Measurements from ENCODE around the gene OCA2.
"Not testable (repeated sequence)": the region's sequence is repeated elsewhere in the genome, so short reads cannot be mapped to it uniquely, and the experiment has no call there.

OCA2 gene

DNA sequence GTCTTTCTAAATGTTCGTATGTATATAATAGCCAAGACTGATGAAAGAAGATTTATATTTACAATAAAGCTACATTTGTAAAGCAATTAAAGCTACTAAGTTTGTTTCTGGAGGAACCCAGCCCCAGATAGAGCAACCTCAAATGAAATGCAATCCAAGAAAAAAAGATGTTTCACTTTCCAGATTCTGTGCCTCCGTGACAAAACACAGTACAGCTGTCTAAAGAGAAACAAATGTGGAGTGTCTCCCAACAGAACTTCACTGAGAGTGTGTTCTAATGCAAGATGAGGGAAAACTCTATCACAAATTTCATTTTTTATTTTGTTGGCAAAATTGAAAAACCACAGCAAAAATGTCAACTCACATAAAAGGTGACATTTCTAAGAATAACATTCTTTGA, 317.0 kb downstream of the OCA2 start:
- in situ Hi-C loops (cut with MboI; ENCODE audit: low sequenced_read_pairs) = no loop called here
- Histone ChIP-seq H3K4me3 (no peak overlapping the region), H3K27me3 (ENCODE audit: low read depth) (no peaks in the 10 kb centered on the region), H3K4me1 (peaks cover 6% of the 10 kb centered on the region; the same call in 1 of the 2 replicates), H3K9me3 (no peaks in the 10 kb centered on the region), H3K36me3 (replicated peaks) (no peaks in the 10 kb centered on the region)
- no peak for DNase-seq (ENCODE audit: low spot score in 2 of 2)

DNA sequence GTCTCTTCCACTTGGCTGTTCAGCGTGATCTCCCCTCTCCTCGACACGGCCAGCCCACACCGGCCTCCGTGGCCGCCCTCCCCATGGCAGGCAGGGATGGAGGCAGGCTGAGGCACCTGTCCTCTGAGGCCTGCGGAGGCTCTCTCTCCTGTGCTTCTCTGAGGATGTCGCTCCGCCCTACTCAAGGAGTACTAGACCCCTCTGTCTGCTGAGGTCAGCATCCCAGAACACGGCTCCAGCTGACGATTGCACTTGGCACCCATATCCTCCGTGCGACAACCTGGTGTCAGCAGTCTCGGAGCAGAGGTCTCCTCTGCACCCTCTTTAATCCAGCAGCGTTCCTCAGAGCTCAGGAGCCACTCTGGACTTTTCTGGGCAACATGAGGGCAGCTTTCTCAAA, 322.6 kb downstream of the OCA2 start:
- H3K4me1 ChIP-seq = no peaks in the 10 kb centered on the region
- no peaks in the 10 kb centered on the region for H3K27me3 ChIP-seq (ENCODE audit: low read depth)
- no peak for DNase-seq (ENCODE audit: low spot score in 2 of 2)
- no peak overlapping the region for H3K4me3 ChIP-seq
- in situ Hi-C loops (cut with MboI; ENCODE audit: low sequenced_read_pairs) = no loop called here
- no peaks in the 10 kb centered on the region for H3K9me3 ChIP-seq
- no peaks in the 10 kb centered on the region for H3K36me3 ChIP-seq (replicated peaks)

DNA sequence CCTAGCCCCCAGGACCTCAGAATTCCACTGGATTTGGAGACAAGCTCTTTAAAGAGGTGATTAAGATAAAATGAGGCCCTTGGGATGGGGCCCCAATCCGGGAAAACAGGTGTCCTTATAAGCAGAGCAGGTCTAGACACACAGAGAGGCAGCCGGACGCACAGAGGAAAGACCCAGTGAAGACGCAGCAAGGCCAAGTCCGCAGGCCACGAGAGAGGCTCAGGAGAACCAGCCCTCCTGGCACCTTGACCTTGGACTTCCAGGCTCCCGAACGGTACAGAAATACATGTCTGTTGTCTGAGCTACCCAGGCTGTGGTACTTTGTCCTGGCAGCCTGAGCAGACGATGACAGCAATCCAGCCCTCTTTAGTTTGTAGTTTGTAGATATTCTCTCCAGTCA, 324.5 kb downstream of the OCA2 start:
- H3K4me1 ChIP-seq = no peaks in the 10 kb centered on the region
- no peak overlapping the region for H3K4me3 ChIP-seq
- no peaks in the 10 kb centered on the region for H3K27me3 ChIP-seq (ENCODE audit: low read depth)
- H3K36me3 ChIP-seq (replicated peaks) = no peaks in the 10 kb centered on the region
- DNase-seq (ENCODE audit: low spot score in 2 of 2) = no peak
- in situ Hi-C loops (cut with MboI; ENCODE audit: low sequenced_read_pairs) = no loop called here
- no peaks in the 10 kb centered on the region for H3K9me3 ChIP-seq

DNA sequence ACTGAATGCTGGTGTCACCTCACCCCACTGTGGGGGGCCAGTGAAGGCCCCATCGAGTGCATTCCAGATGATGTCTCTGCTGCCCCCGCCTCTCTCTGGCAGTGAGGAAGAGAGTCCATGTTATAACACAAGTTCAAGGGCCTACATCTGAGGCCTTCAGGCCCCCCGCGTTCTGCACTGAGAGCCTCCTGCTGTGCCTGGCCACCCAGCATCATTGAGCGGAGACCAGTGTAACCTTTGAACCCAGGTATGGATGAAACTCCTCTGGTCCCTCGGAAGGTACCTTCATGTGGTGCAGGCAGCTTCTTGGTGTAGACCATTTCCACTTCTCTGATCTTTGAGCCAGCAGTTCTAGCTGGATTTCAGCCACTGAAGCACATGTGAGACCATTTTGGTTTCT, 324.9 kb downstream of the OCA2 start:
- H3K9me3 ChIP-seq = no peaks in the 10 kb centered on the region
- H3K27me3 ChIP-seq (ENCODE audit: low read depth) = no peaks in the 10 kb centered on the region
- no peaks in the 10 kb centered on the region for H3K4me1 ChIP-seq
- no peak for DNase-seq (ENCODE audit: low spot score in 2 of 2)
- in situ Hi-C loops (cut with MboI; ENCODE audit: low sequenced_read_pairs) = no loop called here
- no peak overlapping the region for H3K4me3 ChIP-seq
- H3K36me3 ChIP-seq (replicated peaks) = no peaks in the 10 kb centered on the region

DNA sequence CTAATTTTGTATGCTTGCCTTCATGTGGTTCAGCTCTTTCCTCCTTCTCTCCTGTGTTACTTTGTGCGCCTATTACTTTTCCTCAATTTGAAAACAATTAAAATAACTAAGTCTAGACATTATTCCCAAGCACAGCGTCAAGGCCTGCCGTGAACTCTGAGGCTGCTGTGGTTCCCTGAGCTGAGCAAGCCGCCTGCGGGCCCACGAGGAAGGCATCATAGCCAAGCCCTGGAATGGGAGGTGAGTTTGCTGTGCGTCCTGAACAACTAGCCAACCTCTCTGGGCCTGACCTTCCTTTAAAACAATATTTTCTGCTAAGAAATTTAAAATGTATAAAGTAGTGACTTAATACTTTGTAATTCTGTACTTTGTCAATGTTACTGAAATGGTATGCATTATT, 327.2 kb downstream of the OCA2 start:
- in situ Hi-C loops (cut with MboI; ENCODE audit: low sequenced_read_pairs) = no loop called here
- Histone ChIP-seq H3K36me3 (replicated peaks) (no peaks in the 10 kb centered on the region), H3K9me3 (no peaks in the 10 kb centered on the region), H3K4me3 (no peak overlapping the region), H3K27me3 (ENCODE audit: low read depth) (no peaks in the 10 kb centered on the region), H3K4me1 (peaks cover 9% of the 10 kb centered on the region)
- DNase-seq (ENCODE audit: low spot score in 2 of 2) = no peak

DNA sequence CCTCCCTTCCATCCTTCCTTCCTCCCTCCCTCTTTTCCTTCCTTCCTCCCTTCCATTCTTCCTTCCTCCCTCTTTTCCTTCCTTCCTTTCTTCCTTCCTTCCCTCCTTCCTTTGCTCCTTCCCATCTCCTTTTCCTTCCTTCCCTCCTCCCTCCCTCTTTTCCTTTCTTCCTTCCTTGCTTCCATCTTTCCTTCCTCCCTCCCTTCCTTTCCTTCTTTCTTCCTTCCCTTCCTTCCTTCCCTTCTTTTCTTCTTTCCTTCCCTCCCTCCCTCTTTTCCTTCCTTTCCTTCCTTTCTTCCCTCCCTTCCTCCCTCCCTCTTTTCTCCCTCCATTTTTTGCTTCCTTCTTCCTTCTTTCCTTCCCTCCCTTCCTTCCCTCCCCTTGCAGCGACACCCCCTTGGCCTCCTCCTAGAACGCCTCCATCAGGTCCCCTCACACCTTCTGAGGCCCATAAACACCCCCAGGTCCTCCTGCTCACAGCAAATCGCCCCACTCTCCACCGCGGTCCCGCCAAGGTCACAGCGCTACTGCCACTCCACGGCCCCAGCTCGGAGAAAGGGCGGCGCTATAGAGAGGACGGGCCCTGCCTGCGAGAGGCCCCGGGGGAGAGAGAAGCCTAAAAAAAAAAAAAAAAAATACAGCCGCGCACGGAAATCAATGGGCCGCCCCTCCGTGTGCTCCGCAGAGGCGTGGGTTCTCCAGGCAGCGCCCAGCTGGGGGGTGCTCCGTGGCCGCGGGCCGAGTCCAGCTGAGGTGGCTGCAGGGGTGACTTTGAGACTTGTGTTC, 328.2 kb downstream of the OCA2 start:
- no peaks in the 10 kb centered on the region for H3K9me3 ChIP-seq
- DNase-seq (ENCODE audit: low spot score in 2 of 2) = no peak
- H3K4me3 ChIP-seq = no peak overlapping the region
- H3K36me3 ChIP-seq (replicated peaks) = no peaks in the 10 kb centered on the region
- H3K4me1 ChIP-seq = peaks cover 9% of the 10 kb centered on the region
- H3K27me3 ChIP-seq (ENCODE audit: low read depth) = no peaks in the 10 kb centered on the region
- in situ Hi-C loops (cut with MboI; ENCODE audit: low sequenced_read_pairs) = no loop called here

DNA sequence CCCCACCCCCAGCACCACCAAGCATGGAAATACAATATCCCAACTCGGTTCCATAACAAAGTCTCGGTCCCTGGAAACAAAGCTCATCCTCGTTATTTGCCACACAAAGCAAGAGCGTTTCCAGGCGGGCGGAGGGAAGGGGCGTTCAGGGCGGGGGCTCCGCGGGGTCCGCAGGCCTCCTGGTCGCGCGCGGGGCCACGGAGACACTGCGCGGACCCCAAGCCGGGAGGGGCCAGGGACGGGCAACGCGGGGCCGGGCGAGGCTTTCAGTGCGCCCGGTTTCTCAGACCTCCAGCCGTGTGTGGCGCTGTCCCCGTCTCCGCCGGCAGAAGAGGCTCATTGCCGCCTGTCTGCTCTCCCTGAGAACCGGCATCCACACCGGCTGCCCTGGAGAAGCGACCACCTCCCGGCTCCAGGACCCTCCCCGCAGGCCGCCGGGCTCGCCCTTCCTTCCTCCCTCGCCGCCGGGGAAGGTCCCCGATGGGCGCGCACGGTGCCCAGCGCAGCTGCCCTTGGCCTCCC, 329.0 kb downstream of the OCA2 start:
- H3K4me3 ChIP-seq = no peak overlapping the region
- H3K9me3 ChIP-seq = no peaks in the 10 kb centered on the region
- in situ Hi-C loops (cut with MboI; ENCODE audit: low sequenced_read_pairs) = no loop called here
- peaks cover 9% of the 10 kb centered on the region for H3K4me1 ChIP-seq
- no peaks in the 10 kb centered on the region for H3K27me3 ChIP-seq (ENCODE audit: low read depth)
- no peak for DNase-seq (ENCODE audit: low spot score in 2 of 2)
- no peaks in the 10 kb centered on the region for H3K36me3 ChIP-seq (replicated peaks)

DNA sequence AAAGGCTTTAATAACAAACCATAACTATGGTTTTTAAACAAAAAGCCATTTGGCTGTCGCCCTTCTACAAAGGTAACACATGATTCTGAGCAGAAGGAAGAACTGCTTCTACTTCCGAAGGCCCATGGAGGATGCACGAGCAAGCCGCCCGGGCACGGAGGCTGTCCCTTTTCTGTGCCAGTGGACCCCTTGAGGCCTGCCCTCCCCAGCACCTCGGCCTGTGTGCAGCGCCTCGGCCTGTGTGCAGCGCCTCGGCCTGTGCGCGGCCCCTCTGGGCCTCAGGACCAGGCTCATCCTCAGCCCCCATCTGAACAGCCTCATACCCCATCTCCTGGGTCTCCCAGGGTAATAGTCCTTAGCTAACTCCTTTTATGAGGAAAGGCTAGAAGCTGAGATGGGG, 329.5 kb downstream of the OCA2 start:
- no peaks in the 10 kb centered on the region for H3K9me3 ChIP-seq
- in situ Hi-C loops (cut with MboI; ENCODE audit: low sequenced_read_pairs) = no loop called here
- H3K4me3 ChIP-seq = no peak overlapping the region
- no peaks in the 10 kb centered on the region for H3K36me3 ChIP-seq (replicated peaks)
- DNase-seq (ENCODE audit: low spot score in 2 of 2) = no peak
- no peaks in the 10 kb centered on the region for H3K27me3 ChIP-seq (ENCODE audit: low read depth)
- peaks cover 9% of the 10 kb centered on the region for H3K4me1 ChIP-seq

DNA sequence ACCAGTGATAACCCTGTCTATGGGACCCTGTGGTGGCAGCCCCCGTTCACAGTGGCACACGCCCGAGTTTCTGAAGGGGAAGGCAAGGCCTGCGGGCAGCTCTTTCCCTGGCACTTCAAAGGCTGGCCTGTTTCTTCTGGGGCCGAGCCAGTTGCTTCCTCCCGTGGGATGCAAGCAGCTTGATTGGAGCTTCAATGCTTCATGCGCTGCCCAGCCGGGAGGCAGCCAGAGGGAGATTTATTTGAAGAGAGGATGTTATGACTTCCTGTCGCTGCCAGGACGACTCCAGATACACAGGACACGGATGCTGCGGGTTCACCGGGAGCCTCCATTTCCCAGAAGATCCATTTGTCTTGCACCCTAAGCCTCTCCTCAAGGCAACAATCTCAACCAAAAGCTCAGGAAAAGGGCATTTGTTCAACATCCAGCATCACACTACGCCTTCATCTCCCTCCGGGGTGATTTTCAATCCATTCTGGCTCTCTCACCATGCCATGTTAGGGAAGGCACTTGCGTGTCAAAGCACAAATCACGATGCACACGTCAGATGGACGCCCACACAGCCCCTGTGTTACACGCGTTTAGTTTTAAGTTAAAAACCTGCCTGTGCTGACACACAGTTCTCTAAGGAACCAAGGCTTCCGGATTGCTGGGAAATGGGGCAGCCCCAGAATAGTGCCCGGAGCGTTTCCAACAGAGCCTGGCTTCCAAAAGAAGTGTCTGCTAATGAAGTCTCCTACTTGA, 330.2 kb downstream of the OCA2 start:
- Histone ChIP-seq H3K9me3 (no peaks in the 10 kb centered on the region), H3K4me3 (no peak overlapping the region), H3K36me3 (replicated peaks) (no peaks in the 10 kb centered on the region), H3K27me3 (ENCODE audit: low read depth) (no peaks in the 10 kb centered on the region), H3K4me1 (peaks cover 9% of the 10 kb centered on the region)
- DNase-seq (ENCODE audit: low spot score in 2 of 2) = peak in 1 of 2 experiments; percentile 16
- in situ Hi-C loops (cut with MboI; ENCODE audit: low sequenced_read_pairs) = no loop called here

DNA sequence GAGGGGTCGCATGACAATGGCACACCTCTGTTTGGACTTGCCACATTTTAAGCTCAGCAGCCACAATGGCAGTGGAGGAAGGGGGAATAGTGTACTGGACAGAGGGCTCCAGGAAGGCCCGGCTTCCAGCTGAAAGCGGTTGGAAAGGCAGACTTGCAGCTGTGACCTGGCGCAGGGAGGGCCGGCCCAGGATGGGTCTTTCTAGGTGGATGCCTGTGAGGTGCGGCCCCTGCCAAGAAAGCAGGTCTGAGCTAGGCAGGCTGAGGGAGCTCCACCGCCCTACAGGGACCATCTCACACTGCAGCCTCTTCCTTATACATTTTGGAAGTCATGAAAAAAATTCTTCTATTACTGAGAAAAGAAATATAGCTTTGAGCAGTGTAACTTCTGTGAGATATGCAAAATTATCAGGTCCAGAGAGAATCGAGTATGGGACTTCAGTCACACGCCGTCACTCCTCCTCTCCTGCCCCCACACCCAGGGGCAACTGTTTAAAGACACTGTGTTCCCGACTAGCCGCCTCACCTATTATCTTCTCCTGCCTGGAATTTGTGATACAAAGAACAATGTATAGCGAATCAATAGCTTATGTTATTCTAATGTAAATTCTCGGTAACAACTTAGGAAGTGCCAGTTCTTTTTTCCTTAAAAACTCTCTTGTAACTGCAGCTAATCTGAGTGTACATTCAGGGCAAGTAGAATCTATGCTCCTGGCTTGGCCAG, 331.0 kb downstream of the OCA2 start:
- peaks cover 9% of the 10 kb centered on the region for H3K4me1 ChIP-seq
- no peaks in the 10 kb centered on the region for H3K36me3 ChIP-seq (replicated peaks)
- in situ Hi-C loops (cut with MboI; ENCODE audit: low sequenced_read_pairs) = no loop called here
- H3K9me3 ChIP-seq = no peaks in the 10 kb centered on the region
- H3K4me3 ChIP-seq = no peak overlapping the region
- DNase-seq (ENCODE audit: low spot score in 2 of 2) = peak; percentile 67 to 76
- no peaks in the 10 kb centered on the region for H3K27me3 ChIP-seq (ENCODE audit: low read depth)

DNA sequence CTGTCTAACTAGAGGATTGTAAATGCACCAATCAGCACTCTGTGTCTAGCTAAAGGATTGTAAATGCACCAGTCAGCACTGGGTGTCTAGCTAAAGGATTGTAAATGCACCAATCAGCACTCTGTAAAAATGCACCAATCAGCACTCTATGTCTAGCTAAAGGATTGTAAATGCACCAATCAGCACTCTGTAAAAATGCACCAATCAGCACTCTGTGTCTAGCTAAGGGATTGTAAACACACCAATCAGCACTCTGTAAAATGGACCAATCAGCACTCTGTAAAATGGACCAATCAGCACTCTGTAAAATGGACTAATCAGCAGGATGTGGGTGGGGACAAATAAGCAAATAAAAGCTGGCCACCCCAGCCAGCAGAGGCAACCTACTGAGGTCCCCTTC, 331.7 kb downstream of the OCA2 start:
- in situ Hi-C loops (cut with MboI; ENCODE audit: low sequenced_read_pairs); H3K27me3 ChIP-seq (ENCODE audit: low read depth); DNase-seq (ENCODE audit: low spot score in 2 of 2); H3K4me3 ChIP-seq; H3K4me1 ChIP-seq; H3K36me3 ChIP-seq (replicated peaks); H3K9me3 ChIP-seq: not testable (repeated sequence)

DNA sequence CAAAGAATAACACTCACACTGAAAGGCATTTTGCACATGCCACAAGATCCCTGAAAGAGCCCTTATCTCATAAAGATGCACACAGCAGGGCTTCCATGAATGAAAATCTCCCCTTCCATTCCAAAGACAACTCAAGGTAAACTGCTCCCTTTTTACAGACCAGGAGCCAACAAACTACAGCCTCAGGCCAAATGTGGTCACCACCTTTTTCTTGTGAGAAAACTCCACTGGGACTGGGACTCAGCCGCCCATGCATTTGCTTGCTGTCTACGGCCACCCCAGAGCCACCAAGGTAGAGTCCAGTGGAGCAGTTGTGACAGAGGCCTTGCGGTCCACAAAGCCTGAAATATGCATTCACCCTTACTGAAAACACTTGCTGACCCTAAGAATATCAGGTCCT, 334.8 kb downstream of the OCA2 start:
- no peak for DNase-seq (ENCODE audit: low spot score in 2 of 2)
- no peaks in the 10 kb centered on the region for H3K9me3 ChIP-seq

DNA sequence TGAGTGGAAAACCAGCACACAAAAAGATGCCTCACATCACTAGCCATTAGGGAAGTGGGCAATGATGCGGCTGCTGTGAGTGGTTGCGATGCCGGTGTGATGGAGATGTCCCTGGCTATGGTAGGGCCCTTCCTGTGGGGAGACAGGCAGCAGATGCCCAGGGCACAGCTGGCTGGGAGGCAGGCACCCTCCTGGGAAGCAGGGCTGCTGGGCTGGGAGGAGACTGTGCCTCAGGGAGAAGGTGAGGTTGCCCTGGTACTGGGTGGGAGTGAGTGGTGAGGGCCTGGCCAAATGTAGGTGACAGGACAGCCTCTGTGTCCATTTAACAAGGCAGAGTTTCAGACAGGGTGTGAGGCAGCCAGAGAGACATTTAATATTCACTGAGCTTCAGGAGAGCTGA, 335.6 kb downstream of the OCA2 start:
- in situ Hi-C loops (cut with MboI; ENCODE audit: low sequenced_read_pairs) = no loop called here
- no peak for DNase-seq (ENCODE audit: low spot score in 2 of 2)
- H3K36me3 ChIP-seq (replicated peaks) = no peaks in the 10 kb centered on the region
- H3K4me3 ChIP-seq = no peak overlapping the region
- no peaks in the 10 kb centered on the region for H3K9me3 ChIP-seq
- H3K4me1 ChIP-seq = peaks cover 6% of the 10 kb centered on the region; the same call in 1 of the 2 replicates
- no peaks in the 10 kb centered on the region for H3K27me3 ChIP-seq (ENCODE audit: low read depth)

More for the DNA sequence above, 334.8 kb downstream of the OCA2 start:
- in situ Hi-C loops (cut with MboI; ENCODE audit: low sequenced_read_pairs) = no loop called here
- Histone ChIP-seq H3K36me3 (replicated peaks) (no peaks in the 10 kb centered on the region), H3K4me3 (no peak overlapping the region), H3K27me3 (ENCODE audit: low read depth) (no peaks in the 10 kb centered on the region), H3K4me1 (peaks cover 9% of the 10 kb centered on the region)

DNA sequence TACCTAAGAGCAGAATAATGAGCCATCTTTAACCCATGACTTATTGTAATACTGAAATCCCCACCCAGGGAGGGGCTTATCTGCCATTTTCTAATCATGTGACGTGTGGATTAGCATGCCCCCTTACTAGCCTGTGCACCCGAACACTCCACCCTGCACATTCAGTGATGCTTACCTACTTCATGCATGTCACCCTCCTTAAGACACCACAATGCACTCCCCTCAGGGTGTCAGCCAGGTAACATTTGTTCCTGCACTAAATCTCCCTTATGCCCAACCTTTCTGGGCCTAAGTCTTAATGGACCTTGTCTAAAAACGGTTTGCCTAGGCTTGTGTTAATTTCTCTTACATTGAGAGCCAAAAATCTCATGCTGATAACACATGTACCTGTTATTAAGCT, 336.6 kb downstream of the OCA2 start:
- no peaks in the 10 kb centered on the region for H3K36me3 ChIP-seq (replicated peaks)
- H3K9me3 ChIP-seq = no peaks in the 10 kb centered on the region
- no peak for DNase-seq (ENCODE audit: low spot score in 2 of 2)
- no peak overlapping the region for H3K4me3 ChIP-seq
- no peaks in the 10 kb centered on the region for H3K27me3 ChIP-seq (ENCODE audit: low read depth)
- H3K4me1 ChIP-seq = no peaks in the 10 kb centered on the region
- in situ Hi-C loops (cut with MboI; ENCODE audit: low sequenced_read_pairs) = no loop called here

Measured in HAP-1 (cell line).